ENCODE data around the gene DGKQ. TPM values are rescaled to one million over a fixed set of nuclear protein-coding genes. Genes with fewer than 3 reads are reported as not detected.
"Not testable (repeated sequence)": the region's sequence is repeated elsewhere in the genome, so short reads cannot be mapped to it uniquely, and the experiment has no call there.

Gene DGKQ
- total RNA-seq, 2 donors from 2014 or later, result 7.8 to 7.9 TPM

- H3K27ac Mint-ChIP-seq, result peak overlapping the region; percentile 91 to 96
- ATAC-seq (peak in 1 of 2 donors; percentile 2), DNase-seq (ENCODE audit: low spot score in 2 of 2) (no peak)
- peaks cover 16 to 17% of the 10 kb centered on the region in 2 donors for H3K36me3 Mint-ChIP-seq
- H3K9me3 Mint-ChIP-seq, result no peaks in the 10 kb centered on the region
Measured at GRCh38 chr4:931194-931959, 42.0 kb downstream of the DGKQ start.

GRCh38 chr4:930827-931193 lies 42.6 kb downstream of the DGKQ start:
- Mint-ChIP-seq H3K36me3 (peaks cover 16 to 17% of the 10 kb centered on the region in 2 donors), H3K9me3 (no peaks in the 10 kb centered on the region), H3K27ac (peak overlapping the region; percentile 91 to 96)
- DNase-seq (ENCODE audit: low spot score in 2 of 2), result no peak
- no peak for ATAC-seq

GRCh38 chr4:930028-930551 lies 43.3 kb downstream of the DGKQ start:
- DNase-seq (ENCODE audit: low spot score in 2 of 2) (no peak), ATAC-seq (no peak)
- H3K36me3 Mint-ChIP-seq, result peaks cover 16 to 17% of the 10 kb centered on the region in 2 donors
- no peaks in the 10 kb centered on the region for H3K9me3 Mint-ChIP-seq
- H3K27ac Mint-ChIP-seq, result peak overlapping the region in 1 of 2 donors; percentile 96

GRCh38 chr4:929096-929765 lies 44.1 kb downstream of the DGKQ start:
- Mint-ChIP-seq H3K9me3 (no peaks in the 10 kb centered on the region), H3K36me3 (peaks cover 16 to 17% of the 10 kb centered on the region in 2 donors), H3K27ac (peak overlapping the region in 1 of 2 donors; percentile 50)
- ATAC-seq (no peak), DNase-seq (ENCODE audit: low spot score in 2 of 2) (no peak)

GRCh38 chr4:927566-927965 lies 45.8 kb downstream of the DGKQ start:
- not testable (repeated sequence) for DNase-seq (ENCODE audit: low spot score in 2 of 2); H3K27ac Mint-ChIP-seq; ATAC-seq; H3K9me3 Mint-ChIP-seq
- peaks cover 13 to 18% of the 10 kb centered on the region in 2 donors for H3K36me3 Mint-ChIP-seq

GRCh38 chr4:926538-926937 lies 46.8 kb downstream of the DGKQ start:
- no peak overlapping the region for H3K27ac Mint-ChIP-seq
- ATAC-seq (no peak), DNase-seq (ENCODE audit: low spot score in 2 of 2) (no peak)
- no peaks in the 10 kb centered on the region for H3K9me3 Mint-ChIP-seq
- H3K36me3 Mint-ChIP-seq, result peaks cover 7 to 12% of the 10 kb centered on the region in 2 donors

GRCh38 chr4:925771-926500 lies 47.4 kb downstream of the DGKQ start:
- Mint-ChIP-seq H3K36me3 (peaks cover 5 to 13% of the 10 kb centered on the region in 2 donors), H3K27ac (peak overlapping the region in 1 of 2 donors; percentile 71), H3K9me3 (no peaks in the 10 kb centered on the region)
- ATAC-seq, result no peak
- DNase-seq (ENCODE audit: low spot score in 2 of 2), result no peak

GRCh38 chr4:925171-925570 lies 48.2 kb downstream of the DGKQ start:
- no peaks in the 10 kb centered on the region for H3K9me3 Mint-ChIP-seq
- peak in 1 of 2 donors; percentile 5 for ATAC-seq
- DNase-seq (ENCODE audit: low spot score in 2 of 2), result no peak
- H3K36me3 Mint-ChIP-seq, result peaks cover 5 to 16% of the 10 kb centered on the region in 2 donors
- H3K27ac Mint-ChIP-seq, result peak overlapping the region; percentile 71 to 91

GRCh38 chr4:924107-925096 lies 49.0 kb downstream of the DGKQ start:
- no peak for DNase-seq (ENCODE audit: low spot score in 2 of 2)
- H3K36me3 Mint-ChIP-seq, result peaks cover 9 to 24% of the 10 kb centered on the region in 2 donors
- peaks cover 3 to 4% of the 10 kb centered on the region in 2 donors for H3K9me3 Mint-ChIP-seq
- peak overlapping the region; percentile 71 to 91 for H3K27ac Mint-ChIP-seq
- ATAC-seq, result peak; percentile 70 to 74

GRCh38 chr4:921830-922331 lies 51.5 kb downstream of the DGKQ start:
- Mint-ChIP-seq H3K36me3 (peaks cover 9 to 41% of the 10 kb centered on the region in 2 donors), H3K9me3 (peaks cover 8 to 16% of the 10 kb centered on the region in 2 donors), H3K27ac (peak overlapping the region; percentile 34 to 84)
- peak in 1 of 2 donors; percentile 55 for DNase-seq (ENCODE audit: low spot score in 2 of 2)
- peak; percentile 60 to 78 for ATAC-seq

- Mint-ChIP-seq H3K36me3 (peaks cover 9 to 41% of the 10 kb centered on the region in 2 donors), H3K9me3 (peaks cover 8 to 16% of the 10 kb centered on the region in 2 donors), H3K27ac (peak overlapping the region; percentile 7 to 41)
- ATAC-seq, result not testable (repeated sequence)
- DNase-seq (ENCODE audit: low spot score in 2 of 2), result peak in 1 of 2 donors; percentile 46
Measured at GRCh38 chr4:919004-919680, 54.2 kb downstream of the DGKQ start.

- peaks cover 9 to 41% of the 10 kb centered on the region in 2 donors for H3K36me3 Mint-ChIP-seq
- not testable (repeated sequence) for DNase-seq (ENCODE audit: low spot score in 2 of 2); H3K27ac Mint-ChIP-seq; ATAC-seq
- peaks cover 8 to 16% of the 10 kb centered on the region in 2 donors for H3K9me3 Mint-ChIP-seq
Measured at GRCh38 chr4:918591-918990, 54.8 kb downstream of the DGKQ start.

- Mint-ChIP-seq H3K9me3 (peaks cover 8 to 16% of the 10 kb centered on the region in 2 donors), H3K36me3 (peaks cover 9 to 40% of the 10 kb centered on the region in 2 donors), H3K27ac (no peak overlapping the region)
- DNase-seq (ENCODE audit: low spot score in 2 of 2), result no peak
- no peak for ATAC-seq
Measured at GRCh38 chr4:917992-918391, 55.4 kb downstream of the DGKQ start.

GRCh38 chr4:917466-917865 lies 55.9 kb downstream of the DGKQ start:
- DNase-seq (ENCODE audit: low spot score in 2 of 2) (no peak), ATAC-seq (no peak)
- no peak overlapping the region for H3K27ac Mint-ChIP-seq
- peaks cover 8 to 16% of the 10 kb centered on the region in 2 donors for H3K9me3 Mint-ChIP-seq
- peaks cover 9 to 34% of the 10 kb centered on the region in 2 donors for H3K36me3 Mint-ChIP-seq

- no peak for DNase-seq (ENCODE audit: low spot score in 2 of 2)
- H3K27ac Mint-ChIP-seq, result peak overlapping the region; percentile 2 to 43
- peaks cover 8 to 16% of the 10 kb centered on the region in 2 donors for H3K9me3 Mint-ChIP-seq
Measured at GRCh38 chr4:915595-915994, 57.8 kb downstream of the DGKQ start.

More at GRCh38 chr4:915595-915994, 57.8 kb downstream of the DGKQ start:
- peak in 1 of 2 donors; percentile 64 for ATAC-seq
- H3K36me3 Mint-ChIP-seq, result peaks cover 10 to 27% of the 10 kb centered on the region in 2 donors
